Right ventricle myocardium inferior (tissue), 1 donor: ENCODE measurements around the gene DOCK9. TPM values are rescaled to one million over a fixed set of nuclear protein-coding genes. Genes with fewer than 3 reads are reported as not detected.

Experiments
- ATAC-seq: fragments of 200-7000 bp; cut with Tn5 transposase; one replicate; pipeline ENCODE4 v1.9.1; 2020; ENCODE audit warnings: mild to moderate bottlenecking, moderate library complexity
- DNase-seq: peaks from one replicate; pipeline ENCODE4 v3.0.0; 2021; ENCODE audit errors: missing footprints
- intact Hi-C: fragments of 100-400 bp; cut with DNase I; formaldehyde crosslinking; loops from one replicate; pipeline ENCODE4 v1.11.0; 2022
- total RNA-seq: library from RNA; stranded (reverse); fragmentation: NEBNext Ultra II Directional; extraction: Animal tissue kit (Norgen Biotek cat#: 25700); gene quantifications from one replicate; pipeline ENCODE4 v1.2.1, GENCODE V29; 2021
- donor health status: DM: no; HTN: yes; CAD: no; lungs with severe emphysema.

DOCK9 gene
- total RNA-seq, 1 donor from 2014 or later, result 34.9 TPM

GRCh38 chr13:98801626-98802418, 176.0 kb downstream of the DOCK9 start:
- ATAC-seq, result no peak

GRCh38 chr13:98800078-98800477, 177.8 kb downstream of the DOCK9 start:
- intact Hi-C loops, result no loop called here
- ATAC-seq (no peak), DNase-seq (no peak)

More at GRCh38 chr13:98801626-98802418, 176.0 kb downstream of the DOCK9 start:
- intact Hi-C loops, result no loop called here
- DNase-seq, result no peak

- no peak for DNase-seq
- ATAC-seq, result no peak
- intact Hi-C loops, result no loop called here
Observed at GRCh38 chr13:98798849-98799645, 178.8 kb downstream of the DOCK9 start.

- DNase-seq (no peak), ATAC-seq (no peak)
- intact Hi-C loops, result no loop called here
Observed at GRCh38 chr13:98797456-98797855, 180.4 kb downstream of the DOCK9 start.

- ATAC-seq (no peak), DNase-seq (no peak)
- intact Hi-C loops, result no loop called here
Observed at GRCh38 chr13:98796798-98797197, 181.1 kb downstream of the DOCK9 start.

- intact Hi-C loops, result no loop called here
- ATAC-seq, result no peak
- DNase-seq, result no peak
Observed at GRCh38 chr13:98796191-98796590, 181.7 kb downstream of the DOCK9 start.

- intact Hi-C loops, result no loop called here
- no peak for ATAC-seq
- no peak for DNase-seq
Observed at GRCh38 chr13:98795220-98795619, 182.6 kb downstream of the DOCK9 start.

- intact Hi-C loops, result no loop called here
- ATAC-seq (no peak), DNase-seq (no peak)
Observed at GRCh38 chr13:98794498-98794897, 183.4 kb downstream of the DOCK9 start.

- intact Hi-C loops, result no loop called here
- DNase-seq (no peak), ATAC-seq (no peak)
Observed at GRCh38 chr13:98792785-98793495, 184.9 kb downstream of the DOCK9 start.

- DNase-seq (no peak), ATAC-seq (no peak)
- intact Hi-C loops, result no loop called here
Observed at GRCh38 chr13:98792321-98792720, 185.5 kb downstream of the DOCK9 start.

GRCh38 chr13:98791611-98792010, 186.3 kb downstream of the DOCK9 start:
- intact Hi-C loops, result no loop called here
- DNase-seq, result no peak
- no peak for ATAC-seq

- DNase-seq (peak; percentile 67), ATAC-seq (no peak)
- intact Hi-C loops, result no loop called here
Observed at GRCh38 chr13:98787996-98788395, 189.9 kb downstream of the DOCK9 start.

- DNase-seq (no peak), ATAC-seq (no peak)
- intact Hi-C loops, result no loop called here
Observed at GRCh38 chr13:98787173-98787572, 190.7 kb downstream of the DOCK9 start.

- DNase-seq, result no peak
- intact Hi-C loops, result no loop called here
- no peak for ATAC-seq
Observed at GRCh38 chr13:98786023-98786422, 191.8 kb downstream of the DOCK9 start.

- no peak for ATAC-seq
- intact Hi-C loops, result no loop called here
- DNase-seq, result peak; percentile 60
Observed at GRCh38 chr13:98785405-98785804, 192.5 kb downstream of the DOCK9 start.

GRCh38 chr13:98784666-98785065, 193.2 kb downstream of the DOCK9 start:
- intact Hi-C loops, result no loop called here
- ATAC-seq (no peak), DNase-seq (no peak)

- DNase-seq, result peak; percentile 64
- ATAC-seq, result no peak
- intact Hi-C loops, result no loop called here
Observed at GRCh38 chr13:98783856-98784478, 193.9 kb downstream of the DOCK9 start.

- no peak for DNase-seq
- intact Hi-C loops, result no loop called here
- ATAC-seq, result no peak
Observed at GRCh38 chr13:98782654-98783053, 195.2 kb downstream of the DOCK9 start.

GRCh38 chr13:98781905-98782304, 196.0 kb downstream of the DOCK9 start:
- DNase-seq, result no peak
- ATAC-seq, result no peak
- intact Hi-C loops, result no loop called here
